Measurements from ENCODE around the gene PCYT1A. TPM values are rescaled to one million over a fixed set of nuclear protein-coding genes. Genes with fewer than 3 reads are reported as not detected.

Gene PCYT1A
- total RNA-seq, 1 donor from 2014 or later: 54.6 TPM

GRCh38 chr3:196227629-196228493, 59.7 kb downstream of the PCYT1A start:
- CTCF ChIA-PET: no interaction called here
- POLR2A ChIA-PET: no interaction called here

GRCh38 chr3:196227121-196227561, 60.4 kb downstream of the PCYT1A start:
- intact Hi-C loops (cut with micrococcal nuclease): no loop called here
- ChIA-PET POLR2A (no interaction called here), CTCF (no interaction called here)
- TF ChIP-seq CTCF (IDR thresholded peaks at IDR 0.05): no peak
- ATAC-seq (ENCODE audit: low read depth) (no peak), DNase-seq (no peak)
- no peaks in the 10 kb centered on the region for H3K36me3 Mint-ChIP-seq (ENCODE audit: low read depth)
- H3K27ac Mint-ChIP-seq: no peak overlapping the region
- H3K9me3 Mint-ChIP-seq: no peaks in the 10 kb centered on the region
- peaks cover 5% of the 10 kb centered on the region for H3K4me1 Mint-ChIP-seq
- no peak overlapping the region for H3K4me3 Mint-ChIP-seq
- no peaks in the 10 kb centered on the region for H3K27me3 Mint-ChIP-seq

More at GRCh38 chr3:196227629-196228493, 59.7 kb downstream of the PCYT1A start:
- no peaks in the 10 kb centered on the region for H3K27me3 Mint-ChIP-seq
- ATAC-seq (ENCODE audit: low read depth) (no peak), DNase-seq (no peak)
- no peak overlapping the region for H3K4me3 Mint-ChIP-seq
- H3K36me3 Mint-ChIP-seq (ENCODE audit: low read depth): no peaks in the 10 kb centered on the region
- TF ChIP-seq CTCF (IDR thresholded peaks at IDR 0.05): no peak
- intact Hi-C loops (cut with micrococcal nuclease): no loop called here
- H3K4me1 Mint-ChIP-seq: peaks cover 12% of the 10 kb centered on the region
- no peaks in the 10 kb centered on the region for H3K9me3 Mint-ChIP-seq
- no peak overlapping the region for H3K27ac Mint-ChIP-seq

- CTCF ChIA-PET: no interaction called here
Observed at GRCh38 chr3:196225763-196226364, 61.7 kb downstream of the PCYT1A start.

GRCh38 chr3:196225086-196225485, 62.4 kb downstream of the PCYT1A start:
- no peaks in the 10 kb centered on the region for H3K36me3 Mint-ChIP-seq (ENCODE audit: low read depth)
- DNase-seq (no peak), ATAC-seq (ENCODE audit: low read depth) (no peak)
- TF ChIP-seq CTCF (IDR thresholded peaks at IDR 0.05): no peak
- no peak overlapping the region for H3K27ac Mint-ChIP-seq
- CTCF ChIA-PET: no interaction called here
- no peaks in the 10 kb centered on the region for H3K9me3 Mint-ChIP-seq
- H3K27me3 Mint-ChIP-seq: no peaks in the 10 kb centered on the region
- H3K4me3 Mint-ChIP-seq: no peak overlapping the region
- H3K4me1 Mint-ChIP-seq: peaks cover 1% of the 10 kb centered on the region
- POLR2A ChIA-PET: no interaction called here
- intact Hi-C loops (cut with micrococcal nuclease): no loop called here

More at GRCh38 chr3:196225763-196226364, 61.7 kb downstream of the PCYT1A start:
- H3K4me3 Mint-ChIP-seq: no peak overlapping the region
- no peak for TF ChIP-seq CTCF (IDR thresholded peaks at IDR 0.05)
- H3K4me1 Mint-ChIP-seq: no peaks in the 10 kb centered on the region
- H3K9me3 Mint-ChIP-seq: no peaks in the 10 kb centered on the region
- DNase-seq (no peak), ATAC-seq (ENCODE audit: low read depth) (no peak)
- no peak overlapping the region for H3K27ac Mint-ChIP-seq
- intact Hi-C loops (cut with micrococcal nuclease): no loop called here
- no peaks in the 10 kb centered on the region for H3K36me3 Mint-ChIP-seq (ENCODE audit: low read depth)
- no peaks in the 10 kb centered on the region for H3K27me3 Mint-ChIP-seq
- POLR2A ChIA-PET: no interaction called here

DNA sequence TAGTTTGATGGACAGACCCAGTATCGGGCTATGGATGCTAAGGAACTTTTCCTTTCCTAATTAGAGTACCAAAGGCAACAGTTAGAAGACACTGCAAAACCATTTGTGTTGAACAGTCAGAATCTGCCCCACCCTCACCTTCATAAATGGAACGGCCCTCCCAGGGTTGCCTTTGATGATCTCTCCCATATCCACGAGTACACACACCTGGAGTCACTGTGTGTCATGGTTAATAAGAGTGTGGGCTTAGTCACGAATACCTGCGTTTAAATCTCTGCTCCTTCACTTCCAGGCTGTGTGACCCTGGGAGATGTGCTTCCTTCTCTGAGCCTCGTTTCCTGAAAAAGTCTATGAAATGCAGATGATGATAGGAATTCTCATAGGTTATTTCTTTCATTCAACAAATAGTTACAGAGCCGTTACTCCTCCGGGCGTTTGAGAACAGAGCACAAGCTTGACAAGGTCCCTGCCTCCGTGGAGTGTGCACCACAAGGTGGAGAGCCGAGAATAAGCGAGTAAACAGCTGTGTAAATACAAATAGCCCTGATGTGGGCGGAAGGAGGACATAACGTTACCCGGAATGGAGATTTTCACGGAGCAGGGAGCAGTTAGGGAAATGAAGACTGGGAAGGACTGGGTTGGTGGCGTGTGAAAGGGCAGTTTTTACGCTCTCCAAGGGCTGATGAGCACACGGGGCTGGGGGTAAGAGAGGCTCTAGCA, 64.5 kb downstream of the PCYT1A start:
- H3K27me3 Mint-ChIP-seq: no peaks in the 10 kb centered on the region

More for the DNA sequence above, 64.5 kb downstream of the PCYT1A start:
- ChIA-PET CTCF (no interaction called here), POLR2A (no interaction called here)
- Mint-ChIP-seq H3K9me3 (no peaks in the 10 kb centered on the region), H3K4me1 (peaks cover 16% of the 10 kb centered on the region), H3K27ac (no peak overlapping the region), H3K36me3 (ENCODE audit: low read depth) (no peaks in the 10 kb centered on the region), H3K4me3 (no peak overlapping the region)
- ATAC-seq (ENCODE audit: low read depth) (no peak), DNase-seq (no peak)
- TF ChIP-seq CTCF (IDR thresholded peaks at IDR 0.05): no peak
- intact Hi-C loops (cut with micrococcal nuclease): no loop called here

Measured in activated B cell treated with CpG ODN at 0.5 μM for 24 hours (primary cell).